GM12873 (cell line): Measurements from ENCODE around the gene PAPPA2.

Experiments used
- TF ChIP-seq, protein P1 (sequence below): IDR thresholded peaks from 2 replicates; pipeline ENCODE4 v1.5.1; 2012; ENCODE audit warnings: low read depth, mild to moderate bottlenecking, moderate library complexity, low read length, control low read depth; ENCODE audit not compliant: insufficient read depth; ENCODE audit errors: missing control alignments

Gene PAPPA2

DNA sequence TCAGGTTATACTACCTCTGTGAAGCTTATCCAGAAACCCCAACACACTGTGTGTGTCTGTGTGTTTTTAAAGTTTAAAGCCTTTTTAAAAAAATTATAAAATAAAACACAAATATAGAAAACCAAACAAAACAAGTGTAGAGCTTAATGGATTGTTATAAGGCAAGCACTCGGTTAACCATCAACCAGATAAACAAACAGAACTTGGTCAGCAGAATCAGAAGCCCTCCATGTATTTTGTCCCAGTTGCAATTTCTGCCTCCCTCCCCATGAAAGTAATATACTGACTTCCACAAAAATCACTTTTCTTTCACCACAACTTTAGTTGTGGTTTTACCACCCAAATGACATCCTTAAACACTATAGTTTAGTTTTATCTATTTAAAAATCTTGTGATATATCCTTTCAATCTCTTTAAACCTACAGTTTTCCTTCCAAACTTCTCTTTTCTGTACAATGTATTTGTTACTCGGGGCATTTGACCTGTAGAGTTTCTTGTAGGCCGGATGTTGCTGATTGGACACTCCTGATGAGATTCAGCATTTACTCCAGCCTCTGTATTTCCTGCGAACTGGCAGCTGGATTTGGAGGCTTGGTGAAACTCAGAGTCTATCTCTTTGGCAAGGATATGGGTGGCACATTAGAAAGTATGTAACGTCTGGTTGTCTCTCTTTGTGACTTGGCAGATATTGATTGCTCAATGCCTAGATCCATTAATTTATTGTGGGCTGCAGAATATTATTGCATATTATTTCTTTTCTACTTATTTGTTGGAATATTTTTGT lies 8.6 kb downstream of the PAPPA2 start:
- TF ChIP-seq, protein P1, sequence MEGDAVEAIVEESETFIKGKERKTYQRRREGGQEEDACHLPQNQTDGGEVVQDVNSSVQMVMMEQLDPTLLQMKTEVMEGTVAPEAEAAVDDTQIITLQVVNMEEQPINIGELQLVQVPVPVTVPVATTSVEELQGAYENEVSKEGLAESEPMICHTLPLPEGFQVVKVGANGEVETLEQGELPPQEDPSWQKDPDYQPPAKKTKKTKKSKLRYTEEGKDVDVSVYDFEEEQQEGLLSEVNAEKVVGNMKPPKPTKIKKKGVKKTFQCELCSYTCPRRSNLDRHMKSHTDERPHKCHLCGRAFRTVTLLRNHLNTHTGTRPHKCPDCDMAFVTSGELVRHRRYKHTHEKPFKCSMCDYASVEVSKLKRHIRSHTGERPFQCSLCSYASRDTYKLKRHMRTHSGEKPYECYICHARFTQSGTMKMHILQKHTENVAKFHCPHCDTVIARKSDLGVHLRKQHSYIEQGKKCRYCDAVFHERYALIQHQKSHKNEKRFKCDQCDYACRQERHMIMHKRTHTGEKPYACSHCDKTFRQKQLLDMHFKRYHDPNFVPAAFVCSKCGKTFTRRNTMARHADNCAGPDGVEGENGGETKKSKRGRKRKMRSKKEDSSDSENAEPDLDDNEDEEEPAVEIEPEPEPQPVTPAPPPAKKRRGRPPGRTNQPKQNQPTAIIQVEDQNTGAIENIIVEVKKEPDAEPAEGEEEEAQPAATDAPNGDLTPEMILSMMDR: no peak

DNA sequence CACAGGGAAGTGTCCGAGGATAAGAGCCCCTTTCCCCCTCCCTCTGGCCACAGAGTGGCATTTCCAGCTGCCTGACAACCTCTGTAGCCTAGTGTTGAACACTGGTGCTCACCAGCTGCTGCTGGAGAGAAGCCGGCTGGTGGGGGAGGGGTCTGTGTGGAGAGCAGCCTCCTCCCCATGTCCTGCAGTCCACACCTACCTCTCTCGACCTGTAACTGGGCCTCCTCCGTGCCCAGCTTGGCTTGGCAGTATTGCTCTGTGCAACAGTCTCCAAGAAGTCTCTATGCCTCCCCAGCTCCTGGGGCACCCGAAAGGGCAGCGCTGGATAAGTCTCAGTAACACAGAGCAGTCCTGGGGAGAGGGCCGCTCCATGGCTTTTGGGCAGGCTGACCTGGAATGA lies 17.0 kb downstream of the PAPPA2 start:
- TF ChIP-seq, protein P1: no peak

DNA sequence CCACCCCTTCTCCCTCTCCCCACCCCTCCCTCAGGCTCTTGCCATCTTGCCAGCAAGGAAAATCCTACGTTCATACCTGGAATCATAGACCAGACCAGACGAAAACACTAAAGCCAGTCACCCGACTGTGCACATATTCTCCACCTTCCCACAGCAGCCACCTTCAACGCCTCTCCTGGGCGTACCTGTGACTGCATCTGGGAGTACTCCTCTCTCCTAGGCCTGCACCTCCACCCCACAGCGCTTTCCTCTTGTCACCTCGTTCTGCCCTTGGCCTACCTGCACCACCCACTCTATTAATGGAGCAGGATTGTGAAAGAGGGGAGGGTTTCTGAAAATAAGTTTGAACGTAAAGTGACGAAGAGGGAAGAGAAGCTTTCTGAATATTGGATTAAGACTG lies 17.8 kb downstream of the PAPPA2 start:
- TF ChIP-seq, protein P1: no peak

DNA sequence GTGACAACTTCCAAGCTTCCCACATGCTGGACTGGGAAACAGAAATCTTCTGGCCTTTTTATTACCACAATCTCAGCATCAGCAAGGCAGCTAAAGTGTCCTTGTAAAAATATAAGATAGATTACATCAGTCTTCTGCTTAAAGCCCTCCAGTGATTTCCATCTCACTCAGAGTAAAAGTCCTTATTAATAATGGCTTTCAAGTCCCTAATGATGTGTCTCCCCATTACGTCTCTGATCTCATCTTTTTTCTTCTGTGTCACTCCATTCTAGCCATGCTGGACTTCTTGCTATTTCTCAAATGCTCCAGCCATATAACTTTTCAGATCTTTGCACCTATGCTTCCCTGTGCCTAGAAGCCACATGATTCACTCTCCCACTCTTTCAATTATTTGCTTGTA lies 22.1 kb downstream of the PAPPA2 start:
- TF ChIP-seq, protein P1: no peak

DNA sequence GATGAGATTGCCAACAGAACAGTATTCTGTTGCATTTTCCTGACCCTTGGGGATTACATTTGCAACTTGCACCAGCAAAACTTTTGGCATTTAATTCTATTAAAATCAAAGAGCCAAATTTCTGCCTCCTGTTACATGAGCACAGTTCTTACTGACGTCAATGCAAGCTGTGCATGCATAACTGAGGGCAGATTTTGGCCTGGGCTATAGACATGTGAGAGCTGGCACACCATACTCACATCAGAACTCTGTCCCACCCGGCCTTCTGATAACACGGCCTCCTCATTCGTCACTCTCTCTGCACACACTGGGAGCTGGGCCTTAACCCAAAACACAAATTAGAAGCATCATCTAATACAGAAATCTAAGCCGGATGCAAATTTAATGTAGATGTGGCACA lies 31.5 kb downstream of the PAPPA2 start:
- TF ChIP-seq, protein P1: no peak

DNA sequence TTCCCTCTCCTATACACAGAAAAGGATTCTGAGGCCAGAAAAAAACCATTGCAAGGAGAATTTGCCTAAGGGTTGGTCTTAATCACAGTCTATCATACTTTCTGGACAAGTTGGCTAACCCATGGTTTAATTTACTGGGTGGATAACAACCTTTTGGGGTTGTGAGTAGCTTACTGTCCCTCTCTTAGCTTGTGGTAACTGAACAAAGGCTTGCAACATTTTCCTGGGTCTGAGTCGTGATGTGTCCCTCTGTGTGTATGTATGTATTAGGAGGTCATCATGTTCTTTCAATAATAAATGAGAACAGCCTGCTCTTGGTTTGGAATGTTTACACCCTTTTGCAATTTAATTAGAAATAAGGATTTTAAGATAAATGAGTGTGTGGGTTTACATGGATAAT lies 36.7 kb downstream of the PAPPA2 start:
- TF ChIP-seq, protein P1: no peak

DNA sequence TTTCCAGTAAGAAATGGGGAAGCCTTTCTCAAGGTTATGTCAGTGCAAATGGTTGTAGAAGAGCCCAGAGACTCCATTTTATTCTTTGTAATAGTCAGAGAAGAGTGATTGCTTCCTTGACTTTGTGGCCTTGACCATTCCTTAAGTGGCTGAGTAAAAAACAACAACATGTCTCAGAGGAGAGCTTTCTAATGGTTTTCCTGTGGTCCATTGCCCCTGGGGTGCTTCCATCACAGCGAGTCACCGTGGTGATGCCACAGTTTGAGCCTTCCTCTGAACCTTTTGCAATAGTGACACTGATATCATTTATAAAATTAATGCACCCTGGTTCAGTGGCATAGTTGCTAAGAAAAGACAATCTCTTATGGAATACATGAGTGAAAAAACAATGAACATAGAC lies 38.6 kb downstream of the PAPPA2 start:
- TF ChIP-seq, protein P1: no peak
